Activated CD4-positive, CD25-positive, alpha-beta regulatory T cell treated with anti-CD3 and anti-CD28 coated beads, Interleukin-2, amount 50 U/mL, for 24 hours (primary cell): Measurements from ENCODE around the gene PCSK1N.

Experiments
- ATAC-seq, 2 donors: fragments of 150-1000 bp; cut with Tn5 transposase; one replicate each; pipeline ENCODE4 v1.10.0; 2021; ENCODE audit warnings: mild to moderate bottlenecking in 1 of 2, moderate library complexity in 1 of 2

Gene PCSK1N

GRCh38 chrX:48787505-48788443 is 47.6 kb downstream of the PCSK1N start:
- ATAC-seq: no peak

DNA sequence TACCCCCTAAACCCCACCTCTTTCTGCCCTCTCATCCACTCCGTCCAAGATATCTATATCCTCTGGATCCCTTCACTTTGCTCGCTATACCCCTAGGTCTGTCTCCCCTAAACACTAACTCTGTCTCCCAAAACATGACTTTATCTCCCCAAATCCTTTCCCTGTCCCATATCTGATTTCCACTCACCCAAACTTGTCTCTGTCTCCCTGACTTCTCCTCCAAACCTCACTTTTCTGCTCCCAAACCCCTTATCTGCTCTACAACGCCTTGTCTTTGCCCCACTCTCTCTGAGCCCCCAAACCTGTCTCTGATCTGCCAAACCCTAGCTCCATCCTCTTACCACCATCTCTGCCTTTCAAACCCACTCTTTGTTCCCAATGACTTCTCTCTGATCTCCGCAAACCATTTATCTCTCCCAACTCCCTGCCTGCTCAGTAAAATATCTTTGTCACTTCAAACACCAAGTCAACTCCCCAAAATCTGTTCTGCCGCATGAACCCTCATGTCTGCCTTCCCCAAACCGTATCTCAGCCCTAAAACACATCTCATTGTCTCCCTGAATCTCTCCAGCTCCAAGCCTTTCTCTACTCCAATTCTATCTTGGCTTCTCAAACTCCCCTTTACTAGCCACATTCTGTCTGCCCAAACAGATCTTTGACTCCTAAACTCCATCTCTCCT is 48.4 kb downstream of the PCSK1N start:
- ATAC-seq: no peak

GRCh38 chrX:48786341-48786800 is 49.0 kb downstream of the PCSK1N start, which contains the start of gene GATA1:
Gene GATA1 (plus strand): TSS chrX:48786590. CDS start chrX:48791110, 4,520 bp downstream.
- no peak for ATAC-seq

GRCh38 chrX:48785540-48786214 is 49.7 kb downstream of the PCSK1N start:
- ATAC-seq: no peak

- no peak for ATAC-seq
Observed at GRCh38 chrX:48785186-48785539, 50.2 kb downstream of the PCSK1N start.

GRCh38 chrX:48784726-48785125 is 50.7 kb downstream of the PCSK1N start:
- ATAC-seq: no peak

DNA sequence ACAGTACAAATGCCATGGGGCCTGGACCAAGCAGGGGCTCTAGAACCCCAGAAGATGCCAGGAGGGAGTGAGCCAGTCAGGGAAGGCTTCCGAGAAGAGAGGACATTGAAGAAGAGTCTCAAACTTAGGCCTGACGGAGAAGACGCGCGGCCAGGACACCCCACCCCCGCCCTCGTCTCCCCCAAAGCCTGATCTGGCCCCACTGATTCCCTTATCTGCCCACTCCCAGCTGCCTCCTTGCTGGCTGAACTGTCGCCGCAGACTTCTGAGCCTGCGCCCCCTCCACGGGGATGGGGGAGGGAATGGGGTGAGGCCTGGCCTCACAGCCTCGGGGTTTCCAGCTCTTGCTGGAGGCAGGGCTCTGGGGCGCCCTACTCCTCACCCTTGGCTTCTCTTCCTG is 52.6 kb downstream of the PCSK1N start:
- no peak for ATAC-seq

- ATAC-seq: no peak
Observed at GRCh38 chrX:48782216-48782615, 53.2 kb downstream of the PCSK1N start.

DNA sequence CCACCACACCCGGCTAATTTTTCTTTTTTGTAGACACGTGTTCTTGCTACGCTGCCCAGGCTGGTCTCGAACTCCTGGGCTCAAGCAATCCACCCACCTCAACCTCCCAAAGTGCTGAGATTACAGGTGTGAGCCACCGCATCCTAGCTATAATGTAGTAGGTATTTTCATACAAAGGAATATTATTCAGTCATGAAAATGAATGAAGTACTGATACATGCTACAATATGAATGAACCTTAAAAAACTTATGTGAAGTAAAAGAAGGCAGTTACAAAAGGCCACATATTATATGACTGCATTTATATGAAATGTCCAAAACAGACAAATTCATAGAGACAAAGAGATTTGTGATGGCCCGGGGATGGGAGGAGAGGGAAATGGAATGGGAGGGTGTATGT is 53.7 kb downstream of the PCSK1N start:
- no peak for ATAC-seq
